GM12878 (cell line): Measurements from ENCODE around the gene DLL1. TPM values are rescaled to one million over a fixed set of nuclear protein-coding genes. Genes with fewer than 3 reads are reported as not detected.

ENCODE experiments used
- ATAC-seq: fragments of 200-7000 bp; cut with Tn5 transposase; 3 replicates; pipeline ENCODE4 v1.9.1; 2020; ENCODE audit warnings: mild to moderate bottlenecking, moderate library complexity
- BruUV-seq: library from RNA; stranded (reverse); fragments of 400-500 nt; replicated peaks from 2 replicates; lab custom pipeline; 2021; lab: Mats Ljungman, UMichigan
- CTCF ChIA-PET: fragments of 300-600 bp; sonication (Branson Sonifier 250); formaldehyde crosslinking; extraction: SDS; loops from one replicate; lab custom pipeline; 2021; ENCODE audit warnings: inconsistent platforms; lab: Yijun Ruan, JAX
- POLR2A ChIA-PET: fragments of 350-600 bp; formaldehyde crosslinking; extraction: SDS; loops from one replicate; lab custom pipeline; 2021; ENCODE audit warnings: inconsistent platforms; lab: Charles Lee
- RAD21 ChIA-PET: fragments of 300-600 bp; sonication (Branson Sonifier 250); formaldehyde crosslinking; loops from one replicate; lab custom pipeline; 2023; ENCODE audit warnings: antibody characterized with exemption; ENCODE audit not compliant: unreplicated experiment; lab: Charles Lee
- SMC1A ChIA-PET: fragments of 300-600 bp; sonication (Branson Sonifier 250); formaldehyde crosslinking; loops from one replicate; lab custom pipeline; 2023; ENCODE audit not compliant: unreplicated experiment, uncharacterized antibody; lab: Charles Lee
- DNase-seq: peaks from one replicate; pipeline ENCODE4 v3.0.0-alpha.2; 2011; ENCODE audit warnings: low read depth, low spot score
- FAIRE-seq: peaks from 3 replicates; lab custom pipeline; 2011; peaks lifted over from hg19 to GRCh38; lab: Jason Lieb, UNC
- H2AFZ ChIP-seq: 2 replicates; pipeline ENCODE4 v1.6.0; 2011; ENCODE audit warnings: low read depth, low read length, control low read depth; ENCODE audit not compliant: control insufficient read depth
- H3K27ac ChIP-seq: 2 replicates; pipeline ENCODE4 v1.5.1; 2011; ENCODE audit warnings: control low read depth; ENCODE audit not compliant: control insufficient read depth, insufficient read depth
- H3K27me3 ChIP-seq, 2 experiments: replicated peaks in 1 of 2; 2 replicates each; pipeline versions ENCODE4 v1.6.0 to v1.6.1; 2011; ENCODE audit warnings: low read length in 1 of 2; ENCODE audit not compliant: control insufficient read depth in 2 of 2, insufficient read depth in 2 of 2
- H3K36me3 ChIP-seq, 2 experiments: 2 replicates each; pipeline ENCODE4 v1.5.1; 2011; ENCODE audit warnings: low read length in 1 of 2; ENCODE audit not compliant: control insufficient read depth in 2 of 2, insufficient read depth in 2 of 2
- H3K4me1 ChIP-seq: 2 replicates; pipeline ENCODE4 v1.6.1; 2011; ENCODE audit warnings: mild to moderate bottlenecking, low read length, moderate library complexity, mixed read lengths; ENCODE audit not compliant: control insufficient read depth, insufficient read depth
- H3K4me2 ChIP-seq: 2 replicates; pipeline ENCODE4 v1.6.0; 2011; ENCODE audit warnings: control low read depth; ENCODE audit not compliant: control insufficient read depth, insufficient read depth
- H3K4me3 ChIP-seq: fragments of 200-600 bp; sonication (generic); 2 replicates; pipeline ENCODE4 v1.5.1; 2016
- H3K79me2 ChIP-seq: 2 replicates; pipeline ENCODE4 v1.6.0; 2011; ENCODE audit warnings: low read length; ENCODE audit not compliant: control insufficient read depth, insufficient read depth
- H3K9ac ChIP-seq: 2 replicates; pipeline ENCODE4 v1.8.0; 2011; ENCODE audit warnings: low read length, control low read depth, mixed read lengths; ENCODE audit not compliant: control insufficient read depth, insufficient read depth
- H3K9me3 ChIP-seq: replicated peaks from 3 replicates; pipeline ENCODE4 v1.5.1; 2011; ENCODE audit warnings: mild to moderate bottlenecking, low read length; ENCODE audit not compliant: control insufficient read depth, insufficient read depth
- H4K20me1 ChIP-seq: 2 replicates; pipeline ENCODE4 v1.6.0; 2011; ENCODE audit not compliant: control insufficient read depth, insufficient read depth
- BCL11A ChIP-seq: IDR thresholded peaks from 2 replicates; pipeline ENCODE4 v1.6.1; 2011; ENCODE audit warnings: low read depth, low read length
- E2F8 ChIP-seq: fragments of 450-650 bp; IDR thresholded peaks from 2 replicates; pipeline ENCODE4 v1.6.1; 2018; ENCODE audit warnings: mild to moderate bottlenecking, low read depth, moderate library complexity; ENCODE audit not compliant: partially characterized antibody
- EP300 ChIP-seq, 2 experiments: fragments of 150-350 bp in 1 of 2; IDR thresholded peaks; 2 replicates each; pipeline ENCODE4 v1.6.1; 2011 to 2012; ENCODE audit warnings: low read depth in 2 of 2, low read length in 2 of 2, borderline replicate concordance in 1 of 2, improper control_type of control experiment in 1 of 2, inconsistent platforms in 1 of 2; ENCODE audit not compliant: control insufficient read depth in 1 of 2
- EZH2 ChIP-seq: IDR thresholded peaks from 2 replicates; pipeline ENCODE4 v1.6.1; 2012; ENCODE audit warnings: low read depth, mild to moderate bottlenecking, control low read depth, inconsistent platforms, low read length, borderline replicate concordance; ENCODE audit not compliant: control insufficient read depth
- FOXK2 ChIP-seq: fragments of 450-650 bp; IDR thresholded peaks from 2 replicates; pipeline ENCODE4 v1.6.1; 2017; ENCODE audit warnings: mild to moderate bottlenecking, moderate library complexity
- HDAC2 ChIP-seq: fragments of 200-600 bp; sonication (generic); IDR thresholded peaks from 2 replicates; pipeline ENCODE4 v1.6.1; 2017
- IKZF1 ChIP-seq: fragments of 450-650 bp; conservative IDR thresholded peaks from 2 replicates; pipeline ENCODE4 v1.6.1; 2017; ENCODE audit warnings: antibody characterized with exemption, mild to moderate bottlenecking
- NR2C1 ChIP-seq: fragments of 450-650 bp; IDR thresholded peaks from 2 replicates; pipeline ENCODE4 v1.6.1; 2017; ENCODE audit warnings: antibody characterized with exemption, mild to moderate bottlenecking, moderate library complexity
- STAT1 ChIP-seq: fragments of 450-650 bp; conservative IDR thresholded peaks from 2 replicates; pipeline ENCODE4 v1.6.1; 2014; ENCODE audit warnings: antibody characterized with exemption, mild to moderate bottlenecking
- STAT3 ChIP-seq: IDR thresholded peaks from 2 replicates; pipeline ENCODE4 v1.6.1; 2011; ENCODE audit warnings: low read depth, low read length, improper control_type of control experiment
- TBL1XR1 ChIP-seq: IDR thresholded peaks from 2 replicates; pipeline ENCODE4 v1.6.1; 2012; ENCODE audit warnings: low read depth, low read length, improper control_type of control experiment
- USF2 ChIP-seq: IDR thresholded peaks from 2 replicates; pipeline ENCODE4 v1.6.1; 2011; ENCODE audit warnings: low read depth, low read length, improper control_type of control experiment, borderline replicate concordance
- WRNIP1 ChIP-seq: IDR thresholded peaks from 2 replicates; pipeline ENCODE4 v1.6.1; 2011; ENCODE audit warnings: low read depth, low read length, improper control_type of control experiment, borderline replicate concordance
- ZSCAN29 ChIP-seq: fragments of 450-650 bp; IDR thresholded peaks from 2 replicates; pipeline ENCODE4 v1.6.1; 2017; ENCODE audit warnings: mild to moderate bottlenecking, moderate library complexity
- WGBS: methylation state at CpG from one replicate; pipeline ENCODE4 v1.1.6; 2016; ENCODE audit warnings: low lambda C conversion rate; ENCODE audit not compliant: insufficient replicate concordance, insufficient coverage; ENCODE audit errors: missing lambda C conversion rate; 5-methylcytosine and 5-hydroxymethylcytosine counted together
- in situ Hi-C: fragments of 300-500 bp; cut with MboI; formaldehyde crosslinking; loops from 9 replicates; pipeline ENCODE4 v1.14.3; 2018; ENCODE audit warnings: mixed read lengths
- intact Hi-C: fragments of 100-400 bp; cut with micrococcal nuclease; formaldehyde crosslinking; loops from one replicate; pipeline ENCODE4 v1.14.2; 2022; ENCODE audit not compliant: unreplicated experiment
- polyA plus RNA-seq, 11 experiments: library from polyadenylated mRNA; depleted of rRNA in 4 of 11; unstranded in 6 of 11; stranded (reverse) in 5 of 11; fragments of >200 nt; fragmentation: Nextera tagmentation in 4 of 11; fragmentation: Illumina TruSeq in 1 of 11; extraction: Ambion mirVana in 4 of 11; extraction: Trizol in 1 of 11; gene quantifications; 1 replicate in 1 of 11; 2 replicates in 10 of 11; pipeline versions ENCODE4 v1.2.1 to v1.2.3, GENCODE V29; 2011 to 2016; ENCODE audit warnings: inconsistent platforms in 2 of 11, missing spikeins in 2 of 11, low read depth in 1 of 11
- total RNA-seq, 4 experiments: library from RNA; depleted of rRNA in 3 of 4; stranded (reverse); fragments of >200 nt in 3 of 4; fragmentation: Illumina TruSeq in 1 of 4; extraction: Trizol in 1 of 4; gene quantifications; 2 replicates each; pipeline versions ENCODE4 v1.2.1 to v1.2.3, GENCODE V29; 2013 to 2021

DLL1 gene
- total and polyA plus RNA-seq, 10 of the 15 experiments (the other 5 are each of a cell fraction or from before 2014, with no cell fraction given): 0.02 to 0.80 (median 0.19) TPM

GRCh38 chr6:170269151-170269845 is 21.6 kb downstream of the DLL1 start (continued):
- TF ChIP-seq STAT3 (no peak), HDAC2 (no peak)

- SMC1A ChIA-PET: no interaction called here
- ATAC-seq (no peak), FAIRE-seq (no peak), DNase-seq (no peak)
- H3K27ac ChIP-seq: no peak overlapping the region
- RAD21 ChIA-PET: interaction anchor here (0.8 kb wide), 1 partner anchor 24 kb away, joined by 3 read pairs; no protein-coding TSS in a partner anchor
- H3K4me2 ChIP-seq: no peak overlapping the region
- no TSS peak for BruUV-seq
- CTCF ChIA-PET: no interaction called here
- H3K9ac ChIP-seq: no peak overlapping the region
- peaks cover 13% of the 10 kb centered on the region for H3K4me1 ChIP-seq
- H3K36me3 ChIP-seq: no peaks in the 10 kb centered on the region
- no peaks in the 10 kb centered on the region for H3K27me3 ChIP-seq
- H3K79me2 ChIP-seq: no peaks in the 10 kb centered on the region
- WGBS: 56% methylated on average over 20 of the region's 22 CpGs
- intact Hi-C loops: no loop called here
- H4K20me1 ChIP-seq: no peaks in the 10 kb centered on the region
- H3K9me3 ChIP-seq: no peaks in the 10 kb centered on the region; the same call in 2 of the 3 replicates
- H3K4me3 ChIP-seq: no peak overlapping the region
- in situ Hi-C loops: no loop called here
- H2AFZ ChIP-seq: no peak overlapping the region
- POLR2A ChIA-PET: no interaction called here
- no peak for TF ChIP-seq EZH2
- TF ChIP-seq BCL11A: no peak
- no peak for TF ChIP-seq IKZF1
- no peak for TF ChIP-seq ZSCAN29
- TF ChIP-seq USF2: no peak
- TF ChIP-seq E2F8: no peak
- no peak for TF ChIP-seq WRNIP1
- no peak for TF ChIP-seq EP300 (IDR thresholded peaks at IDR 0.05; ENCODE audit: borderline replicate concordance in 1 of 2, control insufficient read depth in 1 of 2, low read depth in 2 of 2, low read length in 2 of 2)
- no peak for TF ChIP-seq FOXK2
- no peak for TF ChIP-seq STAT1
- TF ChIP-seq TBL1XR1: no peak
- TF ChIP-seq NR2C1: no peak
Observed at GRCh38 chr6:170268216-170269129, 22.4 kb downstream of the DLL1 start.
